Neural progenitor cell (in vitro differentiated cells): ENCODE data around the gene PGAP1. TPM values are rescaled to one million over a fixed set of nuclear protein-coding genes. Genes with fewer than 3 reads are reported as not detected.

Experiments used
- DNase-seq: peaks from one replicate; pipeline ENCODE4 v3.0.0-alpha.2; 2016; ENCODE audit warnings: low spot score
- H2AFZ ChIP-seq: fragments of 200-600 bp; sonication (generic); replicated peaks from 2 replicates; pipeline ENCODE4 v1.6.1; 2016; ENCODE audit warnings: antibody characterized with exemption
- H3F3A ChIP-seq: fragments of 200-600 bp; sonication (generic); 2 replicates; pipeline ENCODE4 v1.6.1; 2016; ENCODE audit warnings: antibody characterized with exemption, low read depth
- H3K27ac ChIP-seq: fragments of 200-600 bp; sonication (generic); 2 replicates; pipeline ENCODE4 v1.5.1; 2016; ENCODE audit warnings: mild to moderate bottlenecking
- H3K27me3 ChIP-seq: fragments of 200-600 bp; sonication (generic); 2 replicates; pipeline ENCODE4 v1.6.1; 2016; ENCODE audit warnings: mild to moderate bottlenecking, moderate library complexity
- H3K36me3 ChIP-seq: fragments of 200-600 bp; sonication (generic); 2 replicates; pipeline ENCODE4 v1.5.1; 2016
- H3K4me1 ChIP-seq: fragments of 200-600 bp; sonication (generic); 2 replicates; pipeline ENCODE4 v1.6.1; 2016; ENCODE audit warnings: mixed run types
- H3K4me2 ChIP-seq: fragments of 200-600 bp; sonication (generic); 2 replicates; pipeline ENCODE4 v1.6.1; 2016
- H3K4me3 ChIP-seq: fragments of 200-600 bp; sonication (generic); 2 replicates; pipeline ENCODE4 v1.5.1; 2016
- H3K79me2 ChIP-seq: fragments of 200-600 bp; sonication (generic); 2 replicates; pipeline ENCODE4 v1.6.1; 2016; ENCODE audit warnings: low read depth
- H3K9ac ChIP-seq: fragments of 200-600 bp; sonication (generic); 2 replicates; pipeline ENCODE4 v1.6.1; 2016
- H3K9me3 ChIP-seq: fragments of 200-600 bp; sonication (generic); 2 replicates; pipeline ENCODE4 v1.5.1; 2016; ENCODE audit warnings: low read depth
- H4K20me1 ChIP-seq: fragments of 200-600 bp; sonication (generic); 2 replicates; pipeline ENCODE4 v1.6.1; 2016; ENCODE audit warnings: low read depth
- H3K27ac Mint-ChIP-seq: 3 replicates; pipeline ENCODE4 v1.8.0; 2021; ENCODE audit warnings: mixed read lengths
- H3K27me3 Mint-ChIP-seq: 2 replicates; pipeline ENCODE4 v1.8.0; 2022; ENCODE audit warnings: low read depth, mild to moderate bottlenecking, inconsistent platforms, moderate library complexity, mixed read lengths; ENCODE audit not compliant: insufficient read depth
- H3K36me3 Mint-ChIP-seq: 3 replicates; pipeline ENCODE4 v1.8.0; 2021; ENCODE audit warnings: mixed read lengths
- H3K4me1 Mint-ChIP-seq: 3 replicates; pipeline ENCODE4 v1.8.0; 2021; ENCODE audit warnings: mixed read lengths
- H3K4me3 Mint-ChIP-seq: 3 replicates; pipeline ENCODE4 v1.8.0; 2021; ENCODE audit warnings: mild to moderate bottlenecking, moderate library complexity, mixed read lengths
- H3K9me3 Mint-ChIP-seq: 3 replicates; pipeline ENCODE4 v1.8.0; 2020; ENCODE audit warnings: mixed read lengths
- CTCF ChIP-seq: fragments of 200-600 bp; sonication (generic); IDR thresholded peaks from 2 replicates; pipeline ENCODE4 v1.5.1; 2017; ENCODE audit warnings: antibody characterized with exemption, mild to moderate bottlenecking
- EZH2 ChIP-seq: fragments of 200-600 bp; sonication (generic); IDR thresholded peaks from 2 replicates; pipeline ENCODE4 v1.6.1; 2017; ENCODE audit warnings: antibody characterized with exemption, mild to moderate bottlenecking, moderate library complexity
- EZH2phosphoT487 ChIP-seq: fragments of 200-600 bp; sonication (generic); IDR thresholded peaks from 2 replicates; pipeline ENCODE4 v1.6.1; 2017; ENCODE audit warnings: antibody characterized with exemption
- small RNA-seq: library from RNA; depleted of rRNA; stranded (forward); fragments of <200 nt; gene quantifications from one replicate; pipeline ENCODE3, GENCODE V24; 2015
- total RNA-seq: library from RNA; depleted of rRNA; stranded (reverse); fragments of >200 nt; gene quantifications from 2 replicates; pipeline ENCODE4 v1.2.3, GENCODE V29; 2015; ENCODE audit warnings: low replicate concordance

The PGAP1 gene
- total RNA-seq, 1 donor from 2014 or later, result 107 TPM

DNA sequence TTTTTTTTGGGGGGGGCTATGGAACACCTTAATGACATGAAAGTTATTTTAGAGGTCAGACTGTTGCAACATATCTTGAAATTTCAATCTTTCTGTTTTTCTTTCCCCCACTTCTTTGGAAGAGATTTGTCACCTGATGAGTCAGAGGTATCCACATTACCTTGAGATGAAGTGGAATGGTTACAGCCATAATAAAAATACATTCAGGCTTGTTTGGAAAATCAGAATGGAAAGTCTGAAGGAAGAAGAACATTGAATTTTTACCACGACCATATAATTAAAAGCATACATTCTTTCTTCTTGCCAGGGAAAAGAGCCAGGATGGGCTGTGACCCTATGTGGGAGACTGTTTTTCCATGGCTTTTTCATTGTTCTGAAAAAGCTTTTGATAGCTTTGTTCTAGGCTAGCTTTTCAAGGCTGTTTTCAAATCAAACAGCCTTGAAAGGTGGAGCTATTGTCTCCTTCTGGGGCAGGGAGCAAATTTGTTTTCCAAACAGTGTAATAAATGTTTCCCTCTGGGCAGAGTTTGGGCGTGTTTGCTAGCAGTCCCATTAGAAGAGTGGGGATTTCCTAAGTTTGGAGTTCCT lies 124.7 kb downstream of the PGAP1 start:
- Histone ChIP-seq H3K36me3 (peaks cover 12% of the 10 kb centered on the region), H4K20me1 (no peaks in the 10 kb centered on the region), H3K9ac (no peak overlapping the region), H3K9me3 (no peaks in the 10 kb centered on the region), H2AFZ (peak overlapping the region; percentile 40), H3K27me3 (peaks cover 42% of the 10 kb centered on the region), H3K4me3 (no peak overlapping the region), H3K4me1 (no peaks in the 10 kb centered on the region), H3K4me2 (no peak overlapping the region), H3F3A (no peaks in the 10 kb centered on the region), H3K27ac (no peak overlapping the region), H3K79me2 (peaks cover 24% of the 10 kb centered on the region)
- H3K9me3 Mint-ChIP-seq, result peaks cover 2% of the 10 kb centered on the region
- no peaks in the 10 kb centered on the region for H3K27me3 Mint-ChIP-seq
- TF ChIP-seq EZH2 (no peak), EZH2phosphoT487 (no peak)
- H3K27ac Mint-ChIP-seq, result no peak overlapping the region
- peaks cover 2% of the 10 kb centered on the region for H3K36me3 Mint-ChIP-seq
- no peak for DNase-seq
- peaks cover 13% of the 10 kb centered on the region for H3K4me1 Mint-ChIP-seq
- H3K4me3 Mint-ChIP-seq, result no peak overlapping the region

GRCh38 chr2:196798980-196799379 lies 127.5 kb downstream of the PGAP1 start:
- Histone ChIP-seq H3K27me3 (peaks cover 19% of the 10 kb centered on the region), H4K20me1 (no peaks in the 10 kb centered on the region), H3K4me3 (peak overlapping the region; percentile 95), H3K4me2 (peak overlapping the region; percentile 99), H3K9me3 (no peaks in the 10 kb centered on the region), H3K79me2 (peaks cover 27% of the 10 kb centered on the region), H3K27ac (no peak overlapping the region), H3F3A (no peaks in the 10 kb centered on the region), H3K9ac (peak overlapping the region; percentile 90), H3K4me1 (no peaks in the 10 kb centered on the region), H2AFZ (peak overlapping the region; percentile 97), H3K36me3 (peaks cover 15% of the 10 kb centered on the region)
- Mint-ChIP-seq H3K27me3 (no peaks in the 10 kb centered on the region), H3K36me3 (peaks cover 11% of the 10 kb centered on the region), H3K4me3 (peak overlapping the region; percentile 99), H3K27ac (peak overlapping the region; percentile 98), H3K4me1 (peaks cover 10% of the 10 kb centered on the region), H3K9me3 (peaks cover 2% of the 10 kb centered on the region)
- TF ChIP-seq EZH2, result no peak
- DNase-seq, result peak; percentile 11

- no peaks in the 10 kb centered on the region for H3K27me3 ChIP-seq
- H3K27ac ChIP-seq, result no peak overlapping the region
- H3K9me3 Mint-ChIP-seq, result no peaks in the 10 kb centered on the region
- no peaks in the 10 kb centered on the region for H3K9me3 ChIP-seq
- H3K36me3 Mint-ChIP-seq, result peaks cover 22% of the 10 kb centered on the region
- no peak overlapping the region for H3K4me3 Mint-ChIP-seq
- DNase-seq, result no peak
- no peak overlapping the region for H3K4me3 ChIP-seq
- H3F3A ChIP-seq, result no peaks in the 10 kb centered on the region
- peaks cover 2% of the 10 kb centered on the region for H3K4me1 Mint-ChIP-seq
- H3K36me3 ChIP-seq, result peaks cover 44% of the 10 kb centered on the region
- H3K9ac ChIP-seq, result no peak overlapping the region
- no peak overlapping the region for H2AFZ ChIP-seq
- H3K4me1 ChIP-seq, result no peaks in the 10 kb centered on the region
- H3K27ac Mint-ChIP-seq, result no peak overlapping the region
- TF ChIP-seq EZH2, result no peak
- no peak for TF ChIP-seq EZH2phosphoT487
- no peak for TF ChIP-seq CTCF
- H3K79me2 ChIP-seq, result peaks cover 11% of the 10 kb centered on the region
- no peak overlapping the region for H3K4me2 ChIP-seq
- no peaks in the 10 kb centered on the region for H4K20me1 ChIP-seq
- H3K27me3 Mint-ChIP-seq, result peaks cover 2% of the 10 kb centered on the region
These were observed 133.6 kb downstream of the PGAP1 start for GRCh38 chr2:196792865-196793264.

- TF ChIP-seq CTCF (no peak), EZH2phosphoT487 (no peak), EZH2 (no peak)
- H3K4me2 ChIP-seq, result no peak overlapping the region
- no peak overlapping the region for H2AFZ ChIP-seq
- no peaks in the 10 kb centered on the region for H3K4me1 ChIP-seq
- DNase-seq, result no peak
- no peak overlapping the region for H3K4me3 ChIP-seq
- H4K20me1 ChIP-seq, result no peaks in the 10 kb centered on the region
- no peak overlapping the region for H3K27ac ChIP-seq
- H3K27me3 ChIP-seq, result no peaks in the 10 kb centered on the region
- no peaks in the 10 kb centered on the region for H3K79me2 ChIP-seq
- no peaks in the 10 kb centered on the region for H3F3A ChIP-seq
- no peak overlapping the region for H3K27ac Mint-ChIP-seq
- H3K9me3 Mint-ChIP-seq, result no peaks in the 10 kb centered on the region
- H3K9me3 ChIP-seq, result no peaks in the 10 kb centered on the region
- H3K9ac ChIP-seq, result no peak overlapping the region
- H3K4me3 Mint-ChIP-seq, result no peak overlapping the region
- H3K4me1 Mint-ChIP-seq, result no peaks in the 10 kb centered on the region
- peaks cover 20% of the 10 kb centered on the region for H3K36me3 ChIP-seq
- H3K36me3 Mint-ChIP-seq, result peaks cover 26% of the 10 kb centered on the region
- H3K27me3 Mint-ChIP-seq, result peaks cover 2% of the 10 kb centered on the region
These were observed 142.9 kb downstream of the PGAP1 start for GRCh38 chr2:196783431-196784094.

Small RNA genes within 50 kb of the gene (small RNA-seq; reads per million reads assigned to genes)
- gene AC012486.1, result not detected

Other genes starting within 250 kb of the PGAP1 start
- gene GTF3C3, start 127.0 kb downstream of the PGAP1 start, total RNA-seq, result 59.9 and 122 TPM in 2 replicates
- gene C2orf66, start 117.4 kb downstream of the PGAP1 start, total RNA-seq, result 0.15 and 0.43 TPM in 2 replicates